GM12874 (cell line): ENCODE results near the gene PDLIM7.

Source experiments
- TF ChIP-seq, protein P1 (sequence below): IDR thresholded peaks from 2 replicates; pipeline ENCODE4 v1.5.1; 2011; ENCODE audit warnings: low read depth, mild to moderate bottlenecking, control low read depth, low read length, moderate library complexity; ENCODE audit not compliant: insufficient read depth

PDLIM7 gene

DNA sequence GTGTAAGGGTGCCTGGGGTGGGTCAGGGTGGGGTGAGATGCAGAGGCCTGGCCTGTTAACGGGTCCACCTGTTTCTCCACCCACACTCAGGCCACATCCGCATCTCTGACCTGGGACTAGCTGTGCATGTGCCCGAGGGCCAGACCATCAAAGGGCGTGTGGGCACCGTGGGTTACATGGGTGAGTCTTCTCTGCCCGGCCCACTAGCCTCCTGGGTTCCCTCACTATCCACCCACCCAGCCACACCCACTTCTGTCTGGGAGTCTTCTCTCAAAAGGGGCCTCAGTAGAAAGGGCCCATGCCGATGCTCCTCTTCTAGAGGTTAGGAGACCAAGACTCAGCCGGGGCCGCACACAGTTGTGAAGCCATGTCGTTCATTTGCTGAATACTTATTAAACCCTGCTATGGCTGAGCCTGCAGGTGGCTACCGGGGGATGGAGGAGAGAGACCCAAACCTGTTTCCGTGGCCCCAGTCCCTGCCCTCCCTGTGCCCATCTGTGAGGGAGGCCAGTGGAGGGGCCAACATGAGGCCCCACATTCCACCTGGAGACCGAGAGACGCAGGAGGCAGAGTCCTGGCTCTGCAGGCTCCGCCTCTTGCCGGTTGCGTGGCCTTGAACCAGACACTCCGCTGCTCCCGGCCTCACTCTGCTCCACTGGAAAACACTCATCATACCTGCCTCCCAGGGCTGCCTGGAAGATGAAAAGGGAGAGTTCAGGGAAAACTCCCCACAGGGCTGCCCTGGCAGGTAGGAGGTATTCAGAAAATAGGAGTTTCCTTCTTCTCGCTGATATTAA lies 62.3 kb downstream of the PDLIM7 start:
- TF ChIP-seq, protein P1, sequence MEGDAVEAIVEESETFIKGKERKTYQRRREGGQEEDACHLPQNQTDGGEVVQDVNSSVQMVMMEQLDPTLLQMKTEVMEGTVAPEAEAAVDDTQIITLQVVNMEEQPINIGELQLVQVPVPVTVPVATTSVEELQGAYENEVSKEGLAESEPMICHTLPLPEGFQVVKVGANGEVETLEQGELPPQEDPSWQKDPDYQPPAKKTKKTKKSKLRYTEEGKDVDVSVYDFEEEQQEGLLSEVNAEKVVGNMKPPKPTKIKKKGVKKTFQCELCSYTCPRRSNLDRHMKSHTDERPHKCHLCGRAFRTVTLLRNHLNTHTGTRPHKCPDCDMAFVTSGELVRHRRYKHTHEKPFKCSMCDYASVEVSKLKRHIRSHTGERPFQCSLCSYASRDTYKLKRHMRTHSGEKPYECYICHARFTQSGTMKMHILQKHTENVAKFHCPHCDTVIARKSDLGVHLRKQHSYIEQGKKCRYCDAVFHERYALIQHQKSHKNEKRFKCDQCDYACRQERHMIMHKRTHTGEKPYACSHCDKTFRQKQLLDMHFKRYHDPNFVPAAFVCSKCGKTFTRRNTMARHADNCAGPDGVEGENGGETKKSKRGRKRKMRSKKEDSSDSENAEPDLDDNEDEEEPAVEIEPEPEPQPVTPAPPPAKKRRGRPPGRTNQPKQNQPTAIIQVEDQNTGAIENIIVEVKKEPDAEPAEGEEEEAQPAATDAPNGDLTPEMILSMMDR: no peak

DNA sequence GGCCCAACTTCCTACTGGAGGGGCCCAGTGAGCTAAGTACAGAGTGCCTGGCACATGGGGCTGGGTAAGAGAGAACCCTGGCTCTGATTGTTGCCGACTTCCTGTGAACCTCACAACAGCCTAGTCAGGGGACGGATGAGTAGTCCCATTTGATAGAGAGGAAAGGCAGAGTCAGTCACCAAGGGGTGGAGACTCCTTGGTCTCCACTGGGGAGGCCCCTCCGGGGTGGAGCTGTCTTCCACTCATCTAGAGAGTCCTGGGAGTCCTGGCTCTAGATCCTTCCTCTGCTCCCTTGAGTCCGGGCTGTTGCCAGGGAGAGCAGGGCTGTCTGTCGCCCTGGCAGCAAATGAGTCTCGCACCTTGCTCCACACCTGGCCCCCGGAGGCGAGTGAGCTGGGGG lies 63.0 kb downstream of the PDLIM7 start:
- TF ChIP-seq, protein P1: no peak

DNA sequence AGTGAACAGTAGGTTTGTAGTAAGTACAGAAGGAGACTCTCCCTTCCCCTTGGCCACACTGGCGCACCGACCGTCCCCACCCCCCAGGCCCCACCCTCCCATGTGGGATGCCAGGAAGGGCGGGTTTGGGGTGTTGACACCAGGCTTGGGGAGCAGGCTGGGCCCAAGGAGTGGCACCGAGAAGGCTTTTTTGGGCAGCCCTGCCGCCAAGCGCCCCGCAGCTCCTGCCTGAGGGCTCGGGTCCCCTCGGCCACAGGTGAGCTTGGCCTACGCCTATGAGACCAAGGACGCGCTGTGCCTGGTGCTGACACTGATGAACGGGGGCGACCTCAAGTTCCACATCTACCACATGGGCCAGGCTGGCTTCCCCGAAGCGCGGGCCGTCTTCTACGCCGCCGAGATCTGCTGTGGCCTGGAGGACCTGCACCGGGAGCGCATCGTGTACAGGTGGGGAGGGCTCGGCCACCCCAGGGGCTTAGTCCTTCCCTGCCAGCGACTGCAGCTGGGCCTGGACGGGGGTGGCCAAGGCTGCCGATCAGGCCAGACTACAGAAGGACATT lies 63.7 kb downstream of the PDLIM7 start:
- TF ChIP-seq, protein P1: no peak
